ENCODE results near the gene HJV. TPM values are rescaled to one million over a fixed set of nuclear protein-coding genes. Genes with fewer than 3 reads are reported as not detected.

Gene HJV
- total and polyA plus RNA-seq, 4 donors, result not detected

DNA sequence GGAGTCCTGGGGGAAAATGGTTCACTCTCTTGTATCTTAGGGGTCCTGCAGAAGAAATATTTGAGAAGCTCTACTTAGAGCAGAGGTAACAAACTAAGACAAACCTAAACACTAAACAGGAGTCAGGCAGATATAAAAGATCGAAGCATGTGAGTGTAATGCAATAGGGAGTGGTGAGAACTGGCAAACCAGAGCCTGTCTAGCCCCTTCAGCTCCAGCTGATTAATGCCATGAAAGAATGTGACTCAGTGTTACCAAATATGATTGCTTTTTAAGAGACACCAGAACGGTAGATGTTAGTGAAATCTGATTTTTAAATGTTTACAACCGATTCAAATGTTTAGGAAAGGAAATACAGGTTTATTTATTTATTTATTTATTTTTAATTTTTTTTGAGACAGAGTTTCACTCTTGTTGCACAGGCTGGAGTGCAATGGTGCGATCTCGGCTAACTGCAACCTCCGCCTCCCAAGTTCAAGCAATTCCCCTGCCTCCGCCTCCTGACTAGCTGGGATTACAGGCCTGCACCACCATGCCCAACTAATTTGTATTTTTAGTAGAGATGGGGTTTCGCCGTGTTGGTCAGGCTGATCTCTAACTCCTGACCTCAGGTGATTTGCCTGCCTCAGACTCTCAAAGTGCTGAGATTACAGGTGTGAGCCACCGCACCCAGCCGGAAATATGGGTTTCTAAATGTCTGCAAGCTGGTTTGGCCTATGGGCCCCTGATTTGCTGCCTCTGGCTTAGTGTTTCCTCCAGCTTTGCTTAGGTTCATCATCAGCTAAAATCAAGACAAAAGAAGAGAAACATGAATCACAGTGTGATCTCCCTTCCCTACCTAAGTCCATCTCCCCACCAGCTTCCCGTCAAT, 37.3 kb downstream of the HJV start:
- ATAC-seq (ENCODE audit: low FRiP score), result no peak
- DNase-seq, result no peak
- peak overlapping the region; percentile 18 to 46 for H3K27ac ChIP-seq (ENCODE audit: low read depth in 1 of 2, low read length in 2 of 2)
- no peaks in the 10 kb centered on the region for H3K36me3 ChIP-seq (ENCODE audit: control insufficient read depth in 1 of 2, insufficient read depth in 2 of 2, low read length in 1 of 2)
- peaks cover 6 to 7% of the 10 kb centered on the region in 2 donors for H3K4me1 ChIP-seq (ENCODE audit: control insufficient read depth in 1 of 2, insufficient read depth in 2 of 2, low read length in 2 of 2)
- intact Hi-C loops (cut with DNase I), result loop anchor here in 1 of 2 donors (2.0 kb wide), 1 partner anchor 13 kb away; the partner anchor contains the start of gene TXNIP
- 91 to 95% methylated on average over 12 of the region's 12 CpGs for WGBS, 2 donors
- no peaks in the 10 kb centered on the region for H3K27me3 ChIP-seq (ENCODE audit: control insufficient read depth in 1 of 2, insufficient read depth in 2 of 2, low read length in 1 of 2)
- no peaks in the 10 kb centered on the region for H3K9me3 ChIP-seq (ENCODE audit: control insufficient read depth, low read length)
- no peak overlapping the region for H3K4me3 ChIP-seq (ENCODE audit: low read length in 2 of 2)

DNA sequence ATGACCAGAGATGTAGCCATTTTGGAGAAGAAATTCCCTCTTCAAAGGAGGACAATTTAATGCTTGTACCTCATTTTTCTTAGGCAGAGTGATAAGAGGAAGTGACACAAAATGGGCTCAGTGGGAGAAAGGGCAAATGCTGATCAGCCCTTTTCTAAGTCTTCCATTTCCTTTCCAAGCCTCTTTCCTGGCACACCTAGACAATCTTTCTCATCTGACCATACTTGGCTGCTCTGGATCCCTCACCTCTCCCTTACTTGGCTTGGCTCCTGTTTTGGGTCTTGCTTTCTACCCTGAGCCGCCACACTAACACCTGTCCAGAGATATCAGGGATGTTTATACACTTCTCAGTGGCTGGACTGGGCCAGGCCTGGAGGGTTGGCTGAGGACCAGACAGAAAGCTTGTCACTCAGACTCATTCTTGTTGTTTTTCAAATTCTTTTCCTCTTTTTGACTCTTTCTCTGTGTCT, 38.3 kb downstream of the HJV start:
- Histone ChIP-seq H3K36me3 (ENCODE audit: control insufficient read depth in 1 of 2, insufficient read depth in 2 of 2, low read length in 1 of 2) (no peaks in the 10 kb centered on the region), H3K9me3 (ENCODE audit: control insufficient read depth, low read length) (no peaks in the 10 kb centered on the region), H3K4me3 (ENCODE audit: low read length in 2 of 2) (no peak overlapping the region), H3K27ac (ENCODE audit: low read depth in 1 of 2, low read length in 2 of 2) (peak overlapping the region in 1 of 2 donors; percentile 90), H3K27me3 (ENCODE audit: control insufficient read depth in 1 of 2, insufficient read depth in 2 of 2, low read length in 1 of 2) (no peaks in the 10 kb centered on the region), H3K4me1 (ENCODE audit: control insufficient read depth in 1 of 2, insufficient read depth in 2 of 2, low read length in 2 of 2) (peaks cover 6 to 8% of the 10 kb centered on the region in 2 donors)
- DNase-seq (no peak), ATAC-seq (ENCODE audit: low FRiP score) (no peak)
- intact Hi-C loops (cut with DNase I), result loop anchor here in 1 of 2 donors (2.0 kb wide), 1 partner anchor 14 kb away; the partner anchor contains the start of gene TXNIP
- 73 to 76% methylated on average over 1 of the region's 1 CpG for WGBS, 2 donors

DNA sequence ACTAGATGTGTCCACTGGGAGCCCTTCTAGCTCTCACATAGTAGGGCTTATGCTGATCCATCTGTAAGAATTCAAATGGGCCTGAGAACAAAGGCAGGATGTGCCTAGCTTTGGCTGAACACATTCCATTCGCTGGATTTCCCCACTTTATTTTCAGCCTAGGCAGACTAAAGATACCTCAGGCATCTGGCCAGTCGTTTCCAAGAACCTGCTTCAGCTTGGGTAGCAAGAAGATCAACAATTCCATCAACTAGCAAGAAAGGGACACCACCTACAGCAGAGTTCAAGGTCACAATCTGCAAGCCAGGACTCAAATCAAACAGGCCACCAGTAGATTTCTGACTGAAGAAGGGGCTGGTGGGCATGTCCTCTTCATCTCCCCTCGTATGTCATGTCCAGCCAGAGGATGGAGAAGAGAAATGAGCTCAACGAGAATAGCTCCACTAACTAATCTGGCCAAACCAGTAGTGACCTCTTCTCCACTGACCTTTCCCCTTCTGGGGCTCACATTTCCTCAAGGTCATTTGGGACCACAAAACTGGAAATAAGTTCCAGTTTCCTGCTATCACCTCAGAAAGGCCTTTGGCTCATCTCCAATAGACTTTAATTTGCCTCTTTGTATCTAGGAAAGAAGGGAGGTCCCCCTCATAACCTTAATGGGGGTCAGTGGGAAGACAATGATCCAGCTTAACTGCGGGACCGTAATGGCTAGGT, 39.4 kb downstream of the HJV start:
- Histone ChIP-seq H3K27me3 (ENCODE audit: control insufficient read depth in 1 of 2, insufficient read depth in 2 of 2, low read length in 1 of 2) (no peaks in the 10 kb centered on the region), H3K36me3 (ENCODE audit: control insufficient read depth in 1 of 2, insufficient read depth in 2 of 2, low read length in 1 of 2) (no peaks in the 10 kb centered on the region), H3K9me3 (ENCODE audit: control insufficient read depth, low read length) (no peaks in the 10 kb centered on the region), H3K27ac (ENCODE audit: low read depth in 1 of 2, low read length in 2 of 2) (peak overlapping the region; percentile 50 to 61), H3K4me3 (ENCODE audit: low read length in 2 of 2) (no peak overlapping the region), H3K4me1 (ENCODE audit: control insufficient read depth in 1 of 2, insufficient read depth in 2 of 2, low read length in 2 of 2) (peaks cover 6 to 14% of the 10 kb centered on the region in 2 donors)
- no peak for DNase-seq
- intact Hi-C loops (cut with DNase I), result loop anchor here in 1 of 2 donors (2.0 kb wide), 1 partner anchor 15 kb away; the partner anchor contains the start of gene TXNIP
- 50 to 55% methylated on average over 6 of the region's 6 CpGs for whole genome bisulfite sequencing, 2 donors
- ATAC-seq (ENCODE audit: low FRiP score), result no peak

DNA sequence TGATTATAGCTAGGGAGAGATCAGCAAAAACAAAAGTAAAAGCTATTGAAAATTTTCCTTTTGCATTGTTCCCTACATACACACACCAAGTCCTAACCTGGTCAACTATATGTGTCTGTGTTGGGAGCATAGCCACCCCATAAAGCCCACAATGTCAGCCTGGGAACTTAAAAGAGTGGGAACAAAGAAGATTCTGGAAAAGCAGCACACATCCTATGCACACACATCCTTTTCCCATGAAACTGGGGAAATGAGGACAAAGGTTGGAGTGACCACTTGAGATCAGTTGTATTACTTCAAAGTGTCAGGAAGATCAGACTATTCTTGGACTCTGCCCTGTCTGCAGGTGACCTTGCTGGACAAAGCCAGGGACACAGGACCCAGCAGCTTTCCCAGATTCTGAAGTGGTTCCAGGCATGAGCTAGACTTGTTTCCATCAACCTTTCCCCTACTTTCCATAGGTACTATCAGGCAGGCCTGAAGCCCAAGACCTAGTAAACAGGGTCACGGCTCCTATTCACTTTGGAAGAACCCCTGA, 41.0 kb downstream of the HJV start:
- no peak for DNase-seq
- intact Hi-C loops (cut with DNase I), result no loop called here
- no peaks in the 10 kb centered on the region for H3K27me3 ChIP-seq (ENCODE audit: control insufficient read depth in 1 of 2, insufficient read depth in 2 of 2, low read length in 1 of 2)
- WGBS, 2 donors, result 87 to 88% methylated on average over 1 of the region's 1 CpG
- H3K9me3 ChIP-seq (ENCODE audit: control insufficient read depth, low read length), result no peaks in the 10 kb centered on the region
- peaks cover 6 to 14% of the 10 kb centered on the region in 2 donors for H3K4me1 ChIP-seq (ENCODE audit: control insufficient read depth in 1 of 2, insufficient read depth in 2 of 2, low read length in 2 of 2)
- no peak for ATAC-seq (ENCODE audit: low FRiP score)
- H3K4me3 ChIP-seq (ENCODE audit: low read length in 2 of 2), result no peak overlapping the region
- H3K36me3 ChIP-seq (ENCODE audit: control insufficient read depth in 1 of 2, insufficient read depth in 2 of 2, low read length in 1 of 2), result no peaks in the 10 kb centered on the region
- H3K27ac ChIP-seq (ENCODE audit: low read depth in 1 of 2, low read length in 2 of 2), result peak overlapping the region; percentile 80 to 95

DNA sequence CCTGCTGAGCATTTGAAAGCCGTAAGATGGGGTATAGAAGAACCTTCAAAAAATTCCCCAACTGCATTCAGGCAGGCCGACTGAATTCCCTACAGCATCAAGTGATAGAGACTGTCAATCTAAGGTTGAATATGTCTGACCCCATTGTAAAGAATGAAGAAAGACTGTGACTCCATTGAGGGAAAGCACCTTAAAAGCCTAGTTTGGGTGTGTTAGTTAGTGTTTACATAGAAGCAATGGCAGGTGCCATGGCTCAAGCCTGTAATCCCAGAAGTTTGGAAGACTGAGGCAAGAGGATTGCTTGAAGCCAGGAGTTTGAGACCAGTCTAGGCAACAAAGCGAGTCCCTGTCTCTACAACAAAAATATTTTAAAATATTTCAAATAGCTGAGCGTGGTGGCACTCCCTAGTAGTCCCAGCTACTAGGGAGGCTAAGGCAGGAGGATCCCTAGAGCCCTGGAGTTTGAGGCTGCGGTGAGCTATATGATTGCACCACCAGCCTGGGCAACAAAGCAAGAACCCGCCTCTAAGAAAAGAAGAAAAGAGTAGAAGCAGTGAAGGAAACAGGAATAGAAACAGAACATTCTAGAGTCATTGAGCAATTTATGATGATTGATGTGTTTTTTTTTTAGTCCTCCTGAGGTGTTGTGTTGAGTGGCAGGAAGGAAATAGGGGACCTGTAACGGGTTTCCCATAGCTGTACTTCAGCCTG, 41.6 kb downstream of the HJV start:
- peaks cover 6 to 14% of the 10 kb centered on the region in 2 donors for H3K4me1 ChIP-seq (ENCODE audit: control insufficient read depth in 1 of 2, insufficient read depth in 2 of 2, low read length in 2 of 2)
- H3K27ac ChIP-seq (ENCODE audit: low read depth in 1 of 2, low read length in 2 of 2), result peak overlapping the region; percentile 91 to 100
- intact Hi-C loops (cut with DNase I), result loop anchor here in 1 of 2 donors (2.0 kb wide), 1 partner anchor 27 kb away; no protein-coding TSS in a partner anchor
- H3K9me3 ChIP-seq (ENCODE audit: control insufficient read depth, low read length), result no peaks in the 10 kb centered on the region
- H3K27me3 ChIP-seq (ENCODE audit: control insufficient read depth in 1 of 2, insufficient read depth in 2 of 2, low read length in 1 of 2), result no peaks in the 10 kb centered on the region
- WGBS, 2 donors, result 19 to 23% methylated on average over 7 of the region's 7 CpGs
- no peak overlapping the region for H3K4me3 ChIP-seq (ENCODE audit: low read length in 2 of 2)
- peaks cover 0 to 2% of the 10 kb centered on the region in 2 donors for H3K36me3 ChIP-seq (ENCODE audit: control insufficient read depth in 1 of 2, insufficient read depth in 2 of 2, low read length in 1 of 2)
- peak; percentile 2 for ATAC-seq (ENCODE audit: low FRiP score)
- peak in 1 of 2 donors; percentile 63 for DNase-seq

DNA sequence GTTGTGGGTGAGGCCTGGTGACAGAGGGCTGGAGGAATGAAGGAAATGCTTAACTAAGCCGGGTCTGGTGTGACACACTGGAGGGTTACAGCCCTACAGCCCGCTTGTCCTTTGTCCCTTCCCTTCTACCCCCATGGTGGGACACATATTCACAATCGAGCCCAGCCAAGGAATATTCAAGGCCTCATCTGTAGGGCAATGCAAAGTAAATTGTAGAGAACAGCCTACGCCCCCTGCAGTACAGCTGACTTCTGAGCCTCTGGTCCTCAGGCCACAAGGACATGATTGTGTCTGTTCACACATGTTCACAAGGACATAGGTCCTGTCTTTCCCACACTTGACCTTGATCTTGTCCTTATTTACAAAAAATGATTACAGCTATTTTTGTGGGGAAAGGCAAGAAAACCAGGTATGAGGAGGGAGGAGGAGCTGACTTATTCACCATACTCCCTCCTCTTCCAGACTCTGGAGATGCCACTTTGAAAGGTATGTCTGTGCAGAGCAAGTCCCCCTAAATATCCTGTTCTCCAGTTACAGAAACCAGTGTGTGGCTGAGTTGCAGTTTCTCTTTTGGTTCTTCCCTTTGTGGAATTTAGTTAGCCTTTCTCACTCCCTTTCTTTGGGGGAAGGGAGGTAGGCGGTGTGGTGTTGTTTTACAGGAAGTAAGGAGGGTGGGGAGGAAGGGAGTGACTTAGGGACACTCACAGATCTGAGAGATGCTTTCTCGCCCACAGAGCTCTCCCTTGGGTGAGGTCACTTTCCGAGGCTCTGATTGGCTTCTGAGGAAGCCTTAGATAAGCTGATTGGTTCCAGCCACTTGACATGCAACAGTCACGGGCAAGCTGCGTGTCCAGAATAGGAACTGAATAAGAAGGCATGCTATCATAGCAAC, 42.4 kb downstream of the HJV start:
- WGBS, 2 donors, result 4 to 5% methylated on average over 9 of the region's 9 CpGs
- H3K27me3 ChIP-seq (ENCODE audit: control insufficient read depth in 1 of 2, insufficient read depth in 2 of 2, low read length in 1 of 2), result no peaks in the 10 kb centered on the region
- ATAC-seq (ENCODE audit: low FRiP score), result peak; percentile 95
- no peak overlapping the region for H3K4me3 ChIP-seq (ENCODE audit: low read length in 2 of 2)
- H3K36me3 ChIP-seq (ENCODE audit: control insufficient read depth in 1 of 2, insufficient read depth in 2 of 2, low read length in 1 of 2), result peaks cover 0 to 2% of the 10 kb centered on the region in 2 donors
- intact Hi-C loops (cut with DNase I), result loop anchor here in 1 of 2 donors (2.0 kb wide), 1 partner anchor 28 kb away; no protein-coding TSS in a partner anchor
- H3K9me3 ChIP-seq (ENCODE audit: control insufficient read depth, low read length), result no peaks in the 10 kb centered on the region
- peak; percentile 92 to 95 for DNase-seq
- peak overlapping the region; percentile 91 to 100 for H3K27ac ChIP-seq (ENCODE audit: low read depth in 1 of 2, low read length in 2 of 2)
- H3K4me1 ChIP-seq (ENCODE audit: control insufficient read depth in 1 of 2, insufficient read depth in 2 of 2, low read length in 2 of 2), result peaks cover 6 to 14% of the 10 kb centered on the region in 2 donors

DNA sequence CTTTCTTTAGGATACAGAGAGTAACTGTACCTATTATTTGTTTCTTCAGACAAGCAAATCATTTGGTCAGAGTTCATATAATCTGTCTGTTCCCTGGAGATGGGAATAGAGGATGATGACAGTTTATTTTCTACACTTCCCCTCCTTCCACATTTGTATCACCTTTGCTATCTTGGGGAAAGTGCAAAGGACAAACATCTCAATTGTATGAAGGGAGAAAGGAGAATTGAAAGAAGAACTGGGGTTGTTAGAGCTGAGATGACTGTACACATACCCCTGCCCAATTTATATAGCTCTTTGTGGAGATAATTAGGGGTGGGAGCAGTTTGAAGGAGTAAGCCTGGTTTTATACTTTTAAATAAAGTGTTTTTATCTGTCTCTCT, 43.1 kb downstream of the HJV start:
- H3K27ac ChIP-seq (ENCODE audit: low read depth in 1 of 2, low read length in 2 of 2), result peak overlapping the region; percentile 88 to 100
- ATAC-seq (ENCODE audit: low FRiP score) (no peak), DNase-seq (no peak)
- H3K27me3 ChIP-seq (ENCODE audit: control insufficient read depth in 1 of 2, insufficient read depth in 2 of 2, low read length in 1 of 2), result no peaks in the 10 kb centered on the region
- H3K9me3 ChIP-seq (ENCODE audit: control insufficient read depth, low read length), result no peaks in the 10 kb centered on the region
- H3K4me3 ChIP-seq (ENCODE audit: low read length in 2 of 2), result no peak overlapping the region
- H3K4me1 ChIP-seq (ENCODE audit: control insufficient read depth in 1 of 2, insufficient read depth in 2 of 2, low read length in 2 of 2), result peaks cover 6 to 14% of the 10 kb centered on the region in 2 donors
- intact Hi-C loops (cut with DNase I), result loop anchor here in 1 of 2 donors (2.0 kb wide), 1 partner anchor 28 kb away; no protein-coding TSS in a partner anchor
- H3K36me3 ChIP-seq (ENCODE audit: control insufficient read depth in 1 of 2, insufficient read depth in 2 of 2, low read length in 1 of 2), result peaks cover 0 to 2% of the 10 kb centered on the region in 2 donors

Measured in aorta (tissue), 5 donors.